Erythroblast (primary cell): ENCODE measurements around the gene ARID4A.

Source experiments
- GATA1 ChIP-seq: IDR thresholded peaks from 2 replicates; pipeline ENCODE4 v1.6.1; 2011; ENCODE audit warnings: low read depth, mild to moderate bottlenecking, control low read depth, low read length, moderate library complexity
- POLR2A ChIP-seq: IDR thresholded peaks from 2 replicates; pipeline ENCODE4 v1.6.1; 2011; ENCODE audit warnings: mild to moderate bottlenecking, low read length

DNA sequence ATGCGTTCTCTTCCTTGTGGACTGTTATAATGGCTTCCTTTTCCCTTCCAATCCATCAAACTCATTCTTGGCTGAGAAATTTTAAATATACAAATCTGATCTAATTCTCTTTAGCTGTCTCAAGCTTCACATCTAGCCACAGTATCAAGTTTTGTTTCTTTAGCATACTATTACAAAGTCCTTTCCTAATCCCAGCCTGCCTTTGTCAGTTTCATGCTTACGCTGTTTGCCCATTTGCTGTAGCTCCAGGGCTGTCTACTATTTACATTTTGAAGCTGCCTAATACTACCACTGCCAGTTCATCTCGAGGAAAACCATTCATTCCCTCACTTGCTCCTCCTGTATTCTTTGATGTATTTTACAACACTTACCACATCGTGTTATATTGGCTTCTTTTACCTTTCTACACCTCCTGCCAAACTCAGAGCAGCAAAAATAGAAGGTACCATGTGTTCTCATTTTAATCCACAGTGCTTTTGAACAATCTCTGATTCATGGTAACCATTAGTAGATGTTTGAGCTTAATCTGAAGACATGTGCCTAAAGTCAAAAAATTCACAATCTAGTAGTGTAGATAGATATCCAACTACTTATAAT is 42.9 kb downstream of the ARID4A start:
- TF ChIP-seq POLR2A (no peak), GATA1 (no peak)
